ENCODE data around the gene GGPS1. TPM values are rescaled to one million over a fixed set of nuclear protein-coding genes. Genes with fewer than 3 reads are reported as not detected.

The GGPS1 gene
- total and polyA plus RNA-seq, 4 donors = 4.8 to 13.2 (median 8.3) TPM

GRCh38 chr1:235325139-235325538 lies 3.2 kb upstream of the GGPS1 start:
- peaks cover 0 to 4% (median 0%) of the 10 kb centered on the region in 4 donors for H3K36me3 ChIP-seq (ENCODE audit: control insufficient read depth in 4 of 4, insufficient read depth in 3 of 4, low read depth in 1 of 4, low read length in 3 of 4)
- no peaks in the 10 kb centered on the region for H3K9me3 ChIP-seq (ENCODE audit: control insufficient read depth in 4 of 4, low read length in 3 of 4)
- peak overlapping the region; percentile 13 to 41 for H3K9ac ChIP-seq (ENCODE audit: low read depth in 1 of 2, low read length in 2 of 2)
- no peak for DNase-seq (ENCODE audit: low spot score)
- no peak overlapping the region for H3K4me3 ChIP-seq (ENCODE audit: low read depth in 1 of 3, low read length in 3 of 3)
- no peaks in the 10 kb centered on the region for H3K27me3 ChIP-seq (ENCODE audit: control insufficient read depth in 4 of 4, insufficient read depth in 4 of 4, low read length in 3 of 4)
- no peak overlapping the region for H3K27ac ChIP-seq (ENCODE audit: low read depth in 1 of 2, low read length in 2 of 2)
- TF ChIP-seq ATF3 (IDR thresholded peaks at IDR 0.05) (no peak), MAX (IDR thresholded peaks at IDR 0.05) (no peak), SP1 (IDR thresholded peaks at IDR 0.05) (no peak), ZBTB33 (IDR thresholded peaks at IDR 0.05) (no peak)
- H3K4me1 ChIP-seq (ENCODE audit: control insufficient read depth in 4 of 4, insufficient read depth in 4 of 4, low read length in 3 of 4) = peaks cover 3 to 25% (median 23%) of the 10 kb centered on the region in 4 donors
- 29% methylated on average over 3 of the region's 3 CpGs for WGBS

GRCh38 chr1:235325854-235326253 lies 2.5 kb upstream of the GGPS1 start:
- Histone ChIP-seq H3K27ac (ENCODE audit: low read depth in 1 of 2, low read length in 2 of 2) (no peak overlapping the region), H3K4me3 (ENCODE audit: low read depth in 1 of 3, low read length in 3 of 3) (peak overlapping the region in 1 of 3 donors; percentile 100), H3K4me1 (ENCODE audit: control insufficient read depth in 4 of 4, insufficient read depth in 4 of 4, low read length in 3 of 4) (peaks cover 1 to 31% (median 29%) of the 10 kb centered on the region in 4 donors), H3K36me3 (ENCODE audit: control insufficient read depth in 4 of 4, insufficient read depth in 3 of 4, low read depth in 1 of 4, low read length in 3 of 4) (no peaks in the 10 kb centered on the region), H3K9ac (ENCODE audit: low read depth in 1 of 2, low read length in 2 of 2) (peak overlapping the region; percentile 13 to 48), H3K27me3 (ENCODE audit: control insufficient read depth in 4 of 4, insufficient read depth in 4 of 4, low read length in 3 of 4) (no peaks in the 10 kb centered on the region), H3K9me3 (ENCODE audit: control insufficient read depth in 4 of 4, low read length in 3 of 4) (no peaks in the 10 kb centered on the region)
- TF ChIP-seq RXRA (IDR thresholded peaks at IDR 0.05) (no peak), HNF4G (IDR thresholded peaks at IDR 0.05) (no peak), TAF1 (conservative IDR thresholded peaks at IDR 0.05) (no peak), RAD21 (IDR thresholded peaks at IDR 0.05) (no peak), FOXA1 (IDR thresholded peaks at IDR 0.05) (no peak)
- no peak for DNase-seq (ENCODE audit: low spot score)
- 16% methylated on average over 2 of the region's 2 CpGs for WGBS

- no peaks in the 10 kb centered on the region for H3K9me3 ChIP-seq (ENCODE audit: control insufficient read depth in 4 of 4, low read length in 3 of 4)
- peak overlapping the region; percentile 81 to 100 (median 91) for H3K4me3 ChIP-seq (ENCODE audit: low read depth in 1 of 3, low read length in 3 of 3)
- H3K36me3 ChIP-seq (ENCODE audit: control insufficient read depth in 4 of 4, insufficient read depth in 3 of 4, low read depth in 1 of 4, low read length in 3 of 4) = no peaks in the 10 kb centered on the region
- peaks cover 1 to 33% (median 30%) of the 10 kb centered on the region in 4 donors for H3K4me1 ChIP-seq (ENCODE audit: control insufficient read depth in 4 of 4, insufficient read depth in 4 of 4, low read length in 3 of 4)
- TF ChIP-seq YY1 (IDR thresholded peaks at IDR 0.05) = peak; percentile 36
- TF ChIP-seq TAF1 (conservative IDR thresholded peaks at IDR 0.05) = no peak
- peak; percentile 54 for TF ChIP-seq NR2F2 (IDR thresholded peaks at IDR 0.05)
- no peaks in the 10 kb centered on the region for H3K27me3 ChIP-seq (ENCODE audit: control insufficient read depth in 4 of 4, insufficient read depth in 4 of 4, low read length in 3 of 4)
- peak overlapping the region; percentile 68 to 89 for H3K9ac ChIP-seq (ENCODE audit: low read depth in 1 of 2, low read length in 2 of 2)
- H3K27ac ChIP-seq (ENCODE audit: low read depth in 1 of 2, low read length in 2 of 2) = peak overlapping the region; percentile 93 to 94
- WGBS = under 1% methylated on average over 78 of the region's 78 CpGs
- peak; percentile 59 for DNase-seq (ENCODE audit: low spot score)
Observed at GRCh38 chr1:235326719-235327558, 1.4 kb upstream of the GGPS1 start.

Measured in liver (tissue), 9 donors.